VCaP (cell line): ENCODE data around the gene TNFAIP1.

Experiments
- H3K27ac ChIP-seq: fragments of 450-650 bp; 2 replicates; pipeline ENCODE4 v1.5.1; 2017
- TF ChIP-seq, protein P1 (sequence below): fragments of 450-650 bp; conservative IDR thresholded peaks from 2 replicates; pipeline ENCODE4 v1.5.1; 2017; ENCODE audit warnings: mild to moderate bottlenecking, moderate library complexity

The TNFAIP1 gene

DNA sequence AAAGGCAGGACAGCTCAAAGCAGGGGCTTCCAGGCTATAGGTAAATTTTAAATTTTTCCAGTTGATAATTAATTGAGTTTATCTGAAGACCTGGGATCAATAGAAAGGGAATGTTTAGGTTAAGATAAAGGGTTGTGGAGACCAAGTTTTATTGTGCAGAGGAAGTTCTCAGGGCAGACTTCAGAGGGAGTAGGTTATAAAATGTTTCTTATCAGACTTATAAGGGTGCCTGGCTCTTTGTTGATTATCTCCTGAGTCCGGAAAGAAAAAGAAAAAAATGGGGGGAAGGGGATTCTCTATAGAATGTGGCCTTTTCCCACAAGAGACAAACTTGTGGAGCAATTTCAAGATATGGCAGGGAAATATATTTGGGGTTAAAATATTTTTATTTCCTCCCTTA lies 54.6 kb downstream of the TNFAIP1 start:
- H3K27ac ChIP-seq: no peak overlapping the region
- TF ChIP-seq, protein P1, sequence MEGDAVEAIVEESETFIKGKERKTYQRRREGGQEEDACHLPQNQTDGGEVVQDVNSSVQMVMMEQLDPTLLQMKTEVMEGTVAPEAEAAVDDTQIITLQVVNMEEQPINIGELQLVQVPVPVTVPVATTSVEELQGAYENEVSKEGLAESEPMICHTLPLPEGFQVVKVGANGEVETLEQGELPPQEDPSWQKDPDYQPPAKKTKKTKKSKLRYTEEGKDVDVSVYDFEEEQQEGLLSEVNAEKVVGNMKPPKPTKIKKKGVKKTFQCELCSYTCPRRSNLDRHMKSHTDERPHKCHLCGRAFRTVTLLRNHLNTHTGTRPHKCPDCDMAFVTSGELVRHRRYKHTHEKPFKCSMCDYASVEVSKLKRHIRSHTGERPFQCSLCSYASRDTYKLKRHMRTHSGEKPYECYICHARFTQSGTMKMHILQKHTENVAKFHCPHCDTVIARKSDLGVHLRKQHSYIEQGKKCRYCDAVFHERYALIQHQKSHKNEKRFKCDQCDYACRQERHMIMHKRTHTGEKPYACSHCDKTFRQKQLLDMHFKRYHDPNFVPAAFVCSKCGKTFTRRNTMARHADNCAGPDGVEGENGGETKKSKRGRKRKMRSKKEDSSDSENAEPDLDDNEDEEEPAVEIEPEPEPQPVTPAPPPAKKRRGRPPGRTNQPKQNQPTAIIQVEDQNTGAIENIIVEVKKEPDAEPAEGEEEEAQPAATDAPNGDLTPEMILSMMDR: no peak

DNA sequence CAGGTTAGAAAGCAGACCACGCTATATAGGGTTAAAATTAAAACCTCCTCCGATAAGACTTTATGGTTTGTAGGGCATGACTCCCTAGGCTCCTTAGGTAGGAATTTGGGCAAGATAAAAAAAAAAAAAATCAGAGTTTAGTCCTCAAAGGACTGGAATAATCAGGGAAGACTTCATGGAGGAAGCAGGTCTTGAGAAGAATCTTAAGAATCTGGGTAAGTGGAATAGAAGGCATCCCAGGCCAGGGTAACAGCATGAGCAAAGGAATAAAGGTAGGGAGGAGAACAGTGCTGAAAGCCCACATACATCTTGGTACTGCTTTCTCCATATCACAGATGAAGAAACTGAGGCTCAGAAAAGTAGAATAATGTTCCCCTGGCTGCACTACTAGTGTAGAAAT lies 55.0 kb downstream of the TNFAIP1 start:
- TF ChIP-seq, protein P1: no peak

DNA sequence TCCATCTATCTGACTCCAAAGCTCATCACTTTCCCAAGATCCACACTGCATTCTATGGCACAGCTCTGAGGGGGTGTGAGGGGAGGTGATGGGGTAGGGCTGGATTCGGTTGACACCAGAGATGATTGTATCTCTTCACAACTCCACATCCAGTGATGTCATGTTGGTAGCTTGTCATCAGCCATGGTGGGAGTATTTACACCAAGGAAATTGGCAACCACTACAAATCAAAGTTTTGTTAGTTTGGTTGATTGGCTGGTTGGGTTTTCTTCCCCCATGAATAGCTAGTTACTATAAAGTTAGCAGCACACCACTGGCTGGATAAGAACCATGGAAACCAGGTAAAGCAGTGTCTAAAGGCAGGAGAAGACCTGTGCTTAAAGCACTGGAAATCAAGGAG lies 55.4 kb downstream of the TNFAIP1 start:
- no peak overlapping the region for H3K27ac ChIP-seq
- TF ChIP-seq, protein P1: no peak

More for the DNA sequence above, 55.0 kb downstream of the TNFAIP1 start:
- H3K27ac ChIP-seq: no peak overlapping the region

DNA sequence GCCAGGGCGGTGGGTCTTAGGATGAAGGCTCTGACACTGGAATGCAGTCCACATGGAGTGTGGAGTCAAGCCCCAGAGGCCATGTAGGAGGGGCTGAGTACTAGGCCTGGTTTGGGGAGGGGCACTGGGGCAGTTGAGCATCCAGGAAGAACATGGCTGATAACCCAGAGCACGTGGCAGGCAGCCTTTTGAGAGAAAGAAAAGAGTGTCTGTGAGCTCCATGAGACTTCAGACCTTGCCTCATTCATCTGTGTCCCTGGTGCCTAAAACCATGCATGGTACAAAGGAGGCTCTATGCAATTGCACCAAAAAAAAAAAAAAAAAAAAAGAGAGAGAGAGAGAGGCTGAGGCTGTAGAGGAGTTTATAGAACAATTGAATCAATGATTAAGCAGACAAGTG lies 55.8 kb downstream of the TNFAIP1 start:
- TF ChIP-seq, protein P1: no peak
- no peak overlapping the region for H3K27ac ChIP-seq

DNA sequence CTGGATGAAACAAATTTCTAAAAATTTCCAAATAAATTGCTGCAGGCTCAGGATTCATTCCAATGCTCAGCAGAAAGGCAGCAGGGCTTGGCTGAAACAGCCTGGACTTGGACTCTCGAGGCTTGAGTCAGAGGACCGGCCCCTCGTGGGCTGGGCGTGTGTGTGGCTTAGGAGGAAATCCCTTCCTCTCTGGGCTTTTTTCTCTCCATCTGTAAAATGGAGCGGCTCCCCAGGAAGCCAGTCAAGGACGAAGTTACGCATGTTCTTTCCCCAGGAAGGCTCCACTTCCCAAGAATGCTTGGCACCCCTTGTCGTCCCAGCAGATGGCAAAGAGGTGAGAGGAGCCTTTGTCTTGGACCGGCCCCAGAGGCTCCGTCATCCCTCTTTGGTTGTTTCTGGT lies 56.9 kb downstream of the TNFAIP1 start:
- TF ChIP-seq, protein P1: no peak
- H3K27ac ChIP-seq: no peak overlapping the region

DNA sequence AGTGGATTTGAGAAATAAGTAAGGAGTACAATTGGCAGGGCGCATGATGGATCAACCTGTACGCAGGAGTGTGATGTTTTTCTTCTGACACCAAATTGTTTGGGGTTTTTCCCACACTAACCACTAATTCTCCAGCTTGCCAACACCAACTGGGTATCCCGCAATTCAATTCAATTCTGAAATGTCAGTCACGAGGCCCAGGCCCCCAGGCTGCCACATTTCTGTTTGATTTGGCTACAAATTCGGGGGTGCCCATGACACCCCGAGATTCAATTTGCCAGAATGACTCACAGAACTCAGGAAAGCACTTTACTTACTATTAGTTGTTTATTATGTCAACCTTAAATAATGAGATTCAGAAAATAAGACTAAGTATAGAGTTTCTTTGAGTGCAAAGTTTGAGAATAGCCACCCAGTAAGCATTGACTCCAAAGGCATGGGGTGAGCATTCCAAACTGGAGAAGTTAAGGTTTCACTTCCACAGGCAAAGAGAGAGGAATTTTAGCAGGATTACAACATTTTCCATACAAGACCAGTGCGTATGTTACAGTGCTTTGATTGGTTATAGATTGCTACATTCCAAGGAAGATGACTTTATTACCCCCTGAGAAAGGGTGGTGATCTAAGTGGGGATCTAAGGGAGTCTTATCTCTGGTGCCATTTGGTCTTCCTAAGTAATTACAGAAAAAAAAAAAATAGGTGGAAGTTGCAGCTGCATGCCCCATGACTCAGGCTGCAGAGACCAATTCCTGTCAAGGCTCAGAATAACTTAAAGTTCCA lies 59.0 kb downstream of the TNFAIP1 start:
- no peak overlapping the region for H3K27ac ChIP-seq
- TF ChIP-seq, protein P1: no peak

DNA sequence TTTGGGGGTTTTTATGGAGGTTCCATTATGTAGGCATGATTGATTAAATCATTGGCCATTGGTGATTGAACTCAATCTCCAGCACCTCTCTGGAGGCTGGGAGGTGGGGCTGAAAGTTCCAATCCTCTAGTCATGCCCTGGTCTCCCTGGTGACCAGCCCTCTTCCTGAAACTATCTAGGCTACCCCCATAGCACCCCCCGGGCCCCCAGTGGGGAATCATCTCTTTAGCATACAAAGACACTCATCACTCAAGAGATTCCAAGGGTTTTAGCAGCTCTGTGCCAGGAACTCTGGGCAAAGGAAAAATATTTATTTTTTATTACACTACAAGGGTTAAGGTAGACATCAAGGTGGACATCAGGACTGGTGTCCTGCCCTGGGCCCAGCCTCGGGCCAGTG lies 59.9 kb downstream of the TNFAIP1 start:
- H3K27ac ChIP-seq: peak overlapping the region; percentile 17; the same call in 1 of the 2 replicates
- TF ChIP-seq, protein P1: no peak
